ENCODE measurements around the gene RACGAP1. TPM values are rescaled to one million over a fixed set of nuclear protein-coding genes. Genes with fewer than 3 reads are reported as not detected.

The RACGAP1 gene
- total and polyA plus RNA-seq, 8 donors, result 20.7 to 79.4 (median 43.4) TPM

GRCh38 chr12:49961111-49961922 is 64.0 kb downstream of the RACGAP1 start, which contains the start of gene AQP5:
Gene AQP5, plus strand, starts transcription at chr12:49961872. Its CDS starts 146 bp downstream, at chr12:49962018.
- H3K36me3 ChIP-seq, result no peaks in the 10 kb centered on the region
- H3K27me3 ChIP-seq, result peaks cover 17 to 98% of the 10 kb centered on the region in 2 donors
- intact Hi-C loops (cut with DNase I), result no loop called here
- no peaks in the 10 kb centered on the region for H3K9me3 ChIP-seq
- H3K27ac ChIP-seq, result no peak within 1 kb of the TSS
- peaks cover 6 to 22% of the 10 kb centered on the region in 2 donors for H3K4me1 ChIP-seq
- DNase-seq (no peak), ATAC-seq (no peak)
- H3K4me3 ChIP-seq, result peak within 1 kb of the TSS; percentile 14 to 22
- no peak for TF ChIP-seq CTCF (IDR thresholded peaks at IDR 0.05)

- DNase-seq, result no peak
- intact Hi-C loops (cut with DNase I), result no loop called here
- no peaks in the 10 kb centered on the region for H3K36me3 ChIP-seq
- H3K27me3 ChIP-seq, result peaks cover 18 to 98% of the 10 kb centered on the region in 2 donors
- no peaks in the 10 kb centered on the region for H3K9me3 ChIP-seq
- peaks cover 6 to 29% of the 10 kb centered on the region in 2 donors for H3K4me1 ChIP-seq
- ATAC-seq, result no peak
- H3K27ac ChIP-seq, result no peak overlapping the region
- no peak overlapping the region for H3K4me3 ChIP-seq
- no peak for TF ChIP-seq CTCF (IDR thresholded peaks at IDR 0.05)
Observed at GRCh38 chr12:49960474-49961110, 64.7 kb downstream of the RACGAP1 start.

- Histone ChIP-seq H3K4me3 (no peak overlapping the region), H3K4me1 (peaks cover 6 to 36% of the 10 kb centered on the region in 2 donors), H3K9me3 (no peaks in the 10 kb centered on the region), H3K27me3 (peaks cover 25 to 98% of the 10 kb centered on the region in 2 donors), H3K27ac (peak overlapping the region in 1 of 2 donors; percentile 39), H3K36me3 (no peaks in the 10 kb centered on the region)
- ATAC-seq (peak; percentile 79), DNase-seq (peak in 2 of 4 donors; percentile 68 to 73)
- TF ChIP-seq CTCF (IDR thresholded peaks at IDR 0.05), result no peak
- intact Hi-C loops (cut with DNase I), result no loop called here
Observed at GRCh38 chr12:49959685-49960473, 65.4 kb downstream of the RACGAP1 start.

GRCh38 chr12:49957570-49957967 is 67.7 kb downstream of the RACGAP1 start:
- no peak for ATAC-seq
- intact Hi-C loops (cut with DNase I), result no loop called here
- no peak for TF ChIP-seq CTCF (IDR thresholded peaks at IDR 0.05)

More at GRCh38 chr12:49957570-49957967, 67.7 kb downstream of the RACGAP1 start:
- Histone ChIP-seq H3K27ac (no peak overlapping the region), H3K4me1 (peaks cover 6 to 48% of the 10 kb centered on the region in 2 donors), H3K9me3 (no peaks in the 10 kb centered on the region), H3K4me3 (no peak overlapping the region), H3K36me3 (no peaks in the 10 kb centered on the region), H3K27me3 (peaks cover 31 to 96% of the 10 kb centered on the region in 2 donors)
- DNase-seq, result no peak

Data from left lung (tissue), 10 donors.